GM12878 (cell line): ENCODE results near the gene RAB7B.

Experiments used
- CHD4 ChIP-seq: fragments of 200-600 bp; sonication (generic); IDR thresholded peaks from 2 replicates; pipeline ENCODE4 v1.6.1; 2016; ENCODE audit warnings: mild to moderate bottlenecking
- CTCF ChIP-seq, 3 experiments: IDR thresholded peaks in 2 of 3; conservative IDR thresholded peaks in 1 of 3; 2 replicates each; pipeline ENCODE4 v1.5.1; 2011; ENCODE audit warnings: low read depth in 3 of 3, low read length in 3 of 3, mild to moderate bottlenecking in 3 of 3, control low read depth in 2 of 3, moderate library complexity in 2 of 3, inconsistent platforms in 1 of 3, mixed read lengths in 1 of 3; ENCODE audit not compliant: control insufficient read depth in 2 of 3, insufficient read depth in 1 of 3; ENCODE audit errors: extremely low read depth in 1 of 3
- HDAC6 ChIP-seq: fragments of 200-600 bp; sonication (generic); IDR thresholded peaks from one replicate; pipeline ENCODE4 v1.8.0; 2017; ENCODE audit warnings: antibody characterized with exemption; ENCODE audit not compliant: unreplicated experiment
- PBX3 ChIP-seq: IDR thresholded peaks from 2 replicates; pipeline ENCODE4 v1.6.1; 2011; ENCODE audit warnings: mild to moderate bottlenecking, low read depth, low read length, moderate library complexity; ENCODE audit not compliant: insufficient replicate concordance
- POLR2AphosphoS2 ChIP-seq: IDR thresholded peaks from 2 replicates; pipeline ENCODE4 v1.6.1; 2011; ENCODE audit warnings: low read depth, mild to moderate bottlenecking, low read length, improper control_type of control experiment, moderate library complexity
- POLR2AphosphoS5 ChIP-seq: IDR thresholded peaks from 2 replicates; pipeline ENCODE4 v1.6.1; 2011; ENCODE audit warnings: mild to moderate bottlenecking, low read length, inconsistent platforms
- RAD21 ChIP-seq: IDR thresholded peaks from 2 replicates; pipeline ENCODE4 v1.6.1; 2011; ENCODE audit warnings: mild to moderate bottlenecking, low read depth, low read length, moderate library complexity; ENCODE audit not compliant: insufficient read depth
- RCOR1 ChIP-seq: conservative IDR thresholded peaks from 2 replicates; pipeline ENCODE4 v1.6.1; 2012; ENCODE audit warnings: low read depth, low read length, improper control_type of control experiment
- REST ChIP-seq: IDR thresholded peaks from 2 replicates; pipeline ENCODE4 v1.6.1; 2012; ENCODE audit warnings: mild to moderate bottlenecking, low read depth, low read length
- TCF12 ChIP-seq: IDR thresholded peaks from 2 replicates; pipeline ENCODE4 v1.6.1; 2011; ENCODE audit warnings: low read depth, mild to moderate bottlenecking, low read length
- ZNF274 ChIP-seq: IDR thresholded peaks from one replicate; pipeline ENCODE4 v1.8.0; 2011; ENCODE audit not compliant: insufficient read length, insufficient read depth

GRCh38 chr1:205930799-205931281 is 72.4 kb downstream of the RAB7B start:
- TF ChIP-seq CTCF (IDR thresholded peaks at IDR 0.05 in 2 of 3, conservative IDR thresholded peaks at IDR 0.05 in 1 of 3; ENCODE audit: control insufficient read depth in 2 of 3, extremely low read depth in 1 of 3, insufficient read depth in 1 of 3, low read depth in 3 of 3, low read length in 3 of 3) (no peak), CHD4 (no peak), POLR2AphosphoS2 (no peak), PBX3 (no peak), ZNF274 (no peak), HDAC6 (no peak), REST (no peak), RAD21 (no peak), TCF12 (no peak), RCOR1 (no peak), POLR2AphosphoS5 (no peak)
